Measurements from ENCODE around the gene KCNJ6.

The KCNJ6 gene

DNA sequence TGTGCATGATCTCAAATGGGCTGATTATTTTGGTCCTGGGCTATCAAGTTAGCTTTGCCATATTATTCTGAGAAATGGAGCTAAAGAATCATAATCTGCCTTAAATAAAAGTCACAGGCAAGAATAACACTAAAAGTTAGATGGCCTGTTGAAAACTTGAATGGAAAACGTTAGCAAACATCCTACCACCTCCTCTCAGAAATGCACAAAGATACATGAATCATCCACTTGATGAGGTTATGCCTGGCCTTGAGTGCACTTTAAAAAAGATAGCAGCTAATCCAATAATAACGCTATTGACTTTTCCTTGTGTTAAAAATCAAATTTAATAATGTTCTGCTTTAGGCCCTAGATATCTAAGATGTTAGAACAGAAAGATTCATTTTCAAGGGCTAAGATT, 108.0 kb downstream of the KCNJ6 start:
- DNase-seq: no peak

DNA sequence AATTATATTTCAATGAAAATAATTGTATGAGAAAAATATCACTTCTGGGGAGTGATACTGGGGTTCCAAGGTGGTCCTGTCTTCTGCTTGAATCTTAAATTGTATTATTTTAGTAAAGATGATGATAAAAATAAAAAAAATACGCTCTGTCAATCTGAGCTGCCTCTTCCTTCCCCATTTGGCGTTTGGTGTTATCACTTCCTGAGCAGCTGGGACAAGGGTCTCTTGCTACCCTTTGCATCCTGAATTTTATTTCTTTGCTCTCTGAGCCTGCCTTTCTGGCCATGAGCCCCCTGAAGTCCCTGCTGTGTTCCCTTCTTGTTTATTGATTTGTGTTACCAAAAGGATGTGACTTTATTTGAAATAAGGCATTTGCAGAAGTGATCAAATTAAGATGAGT, 111.0 kb downstream of the KCNJ6 start:
- DNase-seq: no peak

DNA sequence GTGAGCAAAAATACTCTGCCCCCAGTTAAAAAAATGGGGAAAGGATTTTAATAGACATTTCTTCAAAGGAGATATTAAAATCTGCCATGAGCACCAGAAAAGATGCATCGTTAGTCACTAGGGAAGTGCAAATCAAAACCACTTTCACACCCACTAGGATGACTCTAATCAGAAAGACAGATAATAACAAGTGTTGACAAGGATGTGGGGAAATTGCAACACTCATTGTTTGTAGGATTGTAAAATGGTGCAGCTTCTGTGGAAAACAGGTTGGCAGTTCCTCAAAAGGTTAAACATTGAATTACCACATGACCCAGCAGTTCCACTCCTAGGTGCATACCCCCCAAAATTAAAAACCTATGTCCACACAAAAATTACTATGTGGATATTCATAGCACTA, 112.3 kb downstream of the KCNJ6 start:
- no peak for DNase-seq

DNA sequence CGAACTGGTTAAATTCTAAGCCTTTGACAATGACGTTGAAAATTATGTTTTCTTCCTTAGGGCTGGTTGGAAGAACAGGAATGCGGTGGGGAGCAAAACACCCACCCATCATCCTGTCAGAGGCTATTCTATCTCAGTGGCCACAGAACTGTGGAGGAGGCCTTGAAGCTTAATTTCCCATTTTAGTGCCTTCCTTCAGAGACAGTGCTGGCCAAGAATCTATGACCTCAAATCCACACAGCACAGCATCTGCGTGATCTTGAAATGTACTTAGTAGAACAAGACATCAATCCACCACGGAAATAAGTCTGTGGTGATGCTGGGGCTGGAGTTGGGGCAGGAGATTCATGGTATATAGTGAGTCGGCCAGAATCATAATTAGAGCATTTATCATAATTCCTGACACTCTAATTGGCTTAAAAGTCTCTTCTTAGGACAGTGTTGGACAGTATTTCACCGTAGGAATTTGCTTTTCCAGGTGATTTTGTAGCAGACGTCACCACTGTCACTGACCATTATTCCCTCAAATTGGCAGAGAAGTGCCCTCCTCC, 113.1 kb downstream of the KCNJ6 start:
- DNase-seq: no peak

DNA sequence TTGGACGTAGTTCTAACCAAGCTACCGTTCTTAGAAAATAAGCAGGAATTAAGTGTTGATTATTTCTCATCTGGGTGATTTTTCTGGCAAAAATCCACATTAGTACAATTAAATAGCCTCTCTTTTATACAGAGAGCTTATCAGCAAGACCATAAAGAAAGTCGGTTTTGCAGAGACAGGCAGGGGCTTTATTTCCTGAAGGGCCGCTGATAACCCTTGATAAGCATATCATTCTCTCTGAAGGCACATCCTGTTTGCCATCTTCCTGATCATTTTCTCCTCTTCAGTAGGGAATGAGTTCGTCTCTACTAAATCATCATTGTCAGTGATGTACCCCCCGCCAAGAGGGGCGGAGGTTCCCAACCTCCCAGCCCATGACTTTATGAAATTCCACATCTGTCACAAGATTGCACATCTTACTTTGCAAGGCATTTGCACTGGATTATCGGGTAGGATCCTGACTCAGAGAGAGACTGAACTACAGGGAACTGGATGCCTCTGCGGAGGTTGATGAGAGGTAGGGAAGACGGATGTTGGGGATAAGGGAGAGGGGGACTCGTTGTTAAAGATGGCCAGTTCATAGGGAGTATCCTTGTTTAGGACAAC, 115.7 kb downstream of the KCNJ6 start:
- no peak for DNase-seq

DNA sequence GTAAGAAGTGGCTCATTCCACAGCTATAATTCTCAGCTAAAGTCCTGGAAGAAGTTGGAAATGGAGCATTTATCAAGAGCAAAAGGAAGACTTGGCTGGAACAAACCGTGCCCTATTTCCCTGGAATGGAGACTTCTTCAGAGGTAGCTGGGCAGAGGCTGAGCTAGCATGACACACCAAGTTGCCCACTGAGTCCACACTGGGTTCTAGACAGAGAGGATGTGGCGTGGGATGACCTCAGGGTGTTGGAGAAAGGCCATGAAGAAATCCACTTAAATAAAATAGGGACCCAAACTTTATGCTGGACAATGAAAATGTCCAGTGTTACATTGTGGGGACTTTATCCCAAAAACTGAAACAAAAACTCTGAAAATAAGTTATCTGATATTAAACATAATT, 116.2 kb downstream of the KCNJ6 start:
- no peak for DNase-seq

DNA sequence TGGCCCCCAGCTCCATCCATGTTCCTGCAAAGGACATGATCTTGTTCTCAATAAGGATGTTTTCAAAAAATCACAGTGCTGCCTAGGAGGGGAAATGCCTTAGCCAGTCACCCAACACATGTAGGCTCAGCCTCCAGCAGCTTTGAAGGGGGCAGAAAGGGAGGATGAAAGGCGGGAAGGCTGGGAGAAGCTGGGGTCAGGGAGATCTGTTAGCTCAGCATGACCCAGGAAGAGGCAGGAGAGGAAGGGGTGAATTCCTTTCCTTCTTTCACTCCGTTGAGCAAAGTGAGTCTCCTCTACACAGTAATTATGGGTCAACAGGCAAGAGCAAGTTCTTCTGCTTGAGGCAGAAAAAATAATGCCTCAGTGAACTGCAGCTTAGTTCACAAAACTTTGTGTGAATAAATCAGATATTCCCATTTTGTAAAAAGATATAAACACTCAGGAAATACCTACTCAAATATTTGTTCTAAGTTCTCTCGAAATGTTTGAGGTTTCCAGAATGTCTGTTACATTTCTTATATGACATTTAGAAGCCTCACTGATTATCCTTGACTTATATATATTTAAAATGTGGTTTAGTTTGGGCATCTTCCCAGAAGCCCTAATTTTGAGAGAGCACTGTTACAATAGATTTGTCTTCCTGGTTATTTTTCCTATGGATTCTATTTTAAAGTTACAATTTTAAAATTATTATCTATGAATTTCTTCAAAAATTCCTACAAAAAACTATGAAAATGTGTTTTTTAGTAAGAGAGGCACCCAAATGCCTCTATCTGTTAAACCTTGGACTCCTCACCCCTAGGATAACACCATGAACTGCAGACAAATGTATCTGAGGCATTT, 116.8 kb downstream of the KCNJ6 start:
- no peak for DNase-seq

DNA sequence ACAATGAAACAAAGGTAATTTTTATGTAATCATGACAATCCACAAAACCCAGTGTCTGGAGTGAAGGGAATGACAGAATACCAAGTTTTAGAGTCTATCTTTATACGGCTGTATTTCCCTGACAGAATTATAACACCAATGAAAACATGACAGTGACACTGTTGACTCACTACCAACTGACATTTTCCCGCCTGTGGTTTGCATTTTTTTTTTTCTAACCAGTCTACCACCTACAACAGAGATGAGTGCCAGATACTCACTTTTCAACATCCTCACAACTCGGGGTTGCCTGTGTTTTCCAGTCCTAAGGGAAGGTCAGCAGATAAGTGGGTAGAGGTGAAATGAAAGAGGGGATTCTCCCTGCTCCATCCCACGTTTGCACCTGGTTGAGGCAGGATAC, 118.9 kb downstream of the KCNJ6 start:
- no peak for DNase-seq

DNA sequence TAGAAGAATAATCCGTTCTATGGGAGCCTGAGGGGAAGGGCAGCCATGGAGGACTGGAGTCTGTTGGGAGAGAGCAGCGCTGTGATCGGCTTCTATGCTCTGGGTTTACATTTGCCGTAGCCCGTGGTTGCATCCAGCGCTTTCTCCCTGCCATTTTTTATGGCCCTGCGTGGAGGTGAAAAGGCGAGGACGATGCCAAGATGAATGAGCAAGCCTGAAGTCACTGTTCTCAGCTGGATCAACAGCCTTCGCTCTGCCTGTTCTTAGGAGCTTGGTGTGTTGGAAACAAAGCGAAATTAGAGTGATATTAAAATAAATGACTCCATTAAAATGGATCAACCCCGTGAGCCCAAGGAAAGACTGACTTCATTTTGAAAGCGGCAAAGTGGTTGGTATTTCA, 120.2 kb downstream of the KCNJ6 start:
- no peak for DNase-seq

DNA sequence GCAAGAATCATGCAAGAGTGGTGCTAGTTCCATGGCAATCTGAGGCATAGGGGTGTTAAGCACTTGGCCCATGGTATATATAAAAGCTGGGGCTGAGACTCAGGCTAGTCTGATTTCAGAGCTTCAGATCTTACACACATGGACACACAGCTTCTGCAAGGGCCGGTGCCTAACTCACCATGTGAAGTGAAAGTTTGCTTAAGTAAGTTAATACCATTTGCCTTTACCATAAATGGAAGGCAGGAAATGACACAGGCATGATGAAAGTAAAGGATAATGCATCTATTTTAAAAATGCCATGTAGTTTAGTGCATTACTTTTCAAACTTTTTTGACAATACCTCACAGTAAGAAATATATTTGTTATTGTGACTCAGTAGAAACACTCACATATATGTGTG, 122.6 kb downstream of the KCNJ6 start:
- no peak for DNase-seq

DNA sequence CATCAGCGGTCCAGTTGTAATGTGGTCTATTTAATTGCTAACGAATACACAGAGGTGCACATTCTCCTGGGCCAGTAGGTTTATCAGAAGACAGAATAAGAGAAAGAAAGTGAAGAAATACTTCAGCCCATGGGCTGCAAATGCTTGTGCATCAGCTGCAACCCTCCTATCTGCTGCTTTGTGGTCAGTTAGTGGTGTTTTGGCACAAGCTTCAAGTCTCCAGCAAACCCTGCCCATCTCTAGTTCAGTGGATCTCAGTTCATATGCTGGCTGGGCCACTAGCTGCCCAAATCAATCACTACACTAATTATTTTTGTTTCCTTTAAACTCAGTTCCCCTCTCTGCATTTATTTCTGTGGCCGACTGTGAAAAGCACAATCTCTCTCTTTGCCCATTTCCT, 124.2 kb downstream of the KCNJ6 start:
- no peak for DNase-seq

DNA sequence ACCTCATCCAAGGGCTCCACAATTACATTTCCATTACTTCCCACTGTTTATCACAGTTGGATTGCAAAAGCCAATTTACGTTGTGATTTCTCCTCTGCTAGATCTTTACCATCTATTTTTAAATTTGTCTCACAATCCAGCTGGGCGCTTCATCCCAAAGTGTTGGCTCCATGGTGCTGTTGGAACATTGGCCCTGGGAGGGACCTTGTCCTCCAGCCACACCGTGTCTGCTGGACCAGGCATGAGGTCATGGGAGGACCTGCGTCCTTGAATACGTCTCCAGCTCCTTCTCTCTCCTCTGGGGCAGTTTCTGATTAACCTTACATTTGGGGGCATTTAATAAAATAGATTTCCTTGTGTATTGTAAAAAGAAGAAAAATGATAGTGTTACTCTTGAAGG, 125.4 kb downstream of the KCNJ6 start:
- DNase-seq: no peak

DNA sequence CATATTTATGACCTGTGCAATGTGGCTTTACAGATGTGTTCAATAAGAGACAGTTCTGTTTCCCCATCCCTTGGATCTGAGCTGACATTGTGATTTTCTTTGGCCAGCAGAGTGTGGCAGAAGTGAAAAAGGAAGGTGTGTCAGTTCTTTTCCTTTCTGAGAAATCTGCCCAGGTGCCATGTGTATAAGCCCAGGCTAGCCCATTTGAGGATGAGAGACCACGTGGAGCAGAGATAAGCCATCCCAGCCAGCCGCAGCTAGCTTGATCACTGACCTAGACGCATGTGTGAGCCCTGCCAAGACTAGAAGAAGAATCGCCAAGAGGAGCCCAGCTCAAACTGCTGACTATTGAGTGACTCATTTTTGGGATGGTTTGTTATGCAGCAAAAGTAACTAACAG, 127.8 kb downstream of the KCNJ6 start:
- no peak for DNase-seq

DNA sequence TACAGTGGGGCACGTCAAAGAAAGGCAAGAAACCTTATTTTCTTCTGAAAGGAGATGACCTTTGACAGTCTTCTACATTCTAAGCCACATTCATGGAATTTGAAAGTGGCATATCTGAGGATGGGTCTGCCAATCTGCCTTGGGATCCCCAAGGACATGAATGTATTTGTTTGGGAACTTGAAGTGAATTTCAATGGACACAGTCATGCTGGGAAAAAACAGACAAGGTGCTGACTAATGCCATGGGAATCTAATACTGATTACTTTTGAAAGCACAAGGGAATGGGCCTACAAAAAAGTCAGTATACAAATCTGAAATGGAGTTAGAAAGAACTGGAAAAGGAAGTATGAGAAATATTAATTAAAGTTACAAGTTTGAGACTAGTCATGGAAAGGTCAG, 128.8 kb downstream of the KCNJ6 start:
- DNase-seq: no peak

DNA sequence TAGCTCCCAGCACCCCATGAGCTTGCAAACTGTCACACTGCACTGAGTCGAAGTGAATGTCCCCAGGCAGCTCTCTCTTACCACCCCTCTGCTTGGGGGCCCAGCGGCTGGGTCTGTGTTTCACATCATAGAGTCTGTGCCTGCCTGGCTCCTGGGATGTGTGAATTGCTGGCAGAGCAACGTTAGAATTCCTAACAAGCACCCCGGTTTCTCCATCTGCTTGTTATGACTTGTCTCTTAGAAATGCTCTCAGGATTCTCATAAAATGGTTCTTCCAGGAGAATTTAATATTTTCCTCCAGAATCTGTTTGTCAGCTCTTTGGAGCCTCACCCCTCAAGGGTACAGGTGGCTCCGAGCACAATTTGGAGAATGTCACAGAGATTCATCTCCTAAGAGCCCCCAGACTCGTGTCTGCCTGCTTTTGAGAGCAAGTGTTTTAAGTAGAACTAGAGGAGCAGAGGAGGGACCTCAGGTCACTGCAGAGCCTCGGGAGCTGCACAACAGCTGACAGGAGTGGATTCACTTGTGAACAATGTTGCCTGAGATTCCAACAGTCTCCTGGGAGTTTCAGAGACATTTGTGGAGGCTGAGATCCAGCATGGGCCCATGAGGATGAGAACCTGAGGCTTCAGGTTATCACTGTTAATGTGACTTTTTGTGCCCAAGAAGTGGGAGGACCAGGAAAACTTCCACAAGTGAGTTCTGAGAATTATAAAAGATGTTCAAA, 131.5 kb downstream of the KCNJ6 start:
- no peak for DNase-seq

DNA sequence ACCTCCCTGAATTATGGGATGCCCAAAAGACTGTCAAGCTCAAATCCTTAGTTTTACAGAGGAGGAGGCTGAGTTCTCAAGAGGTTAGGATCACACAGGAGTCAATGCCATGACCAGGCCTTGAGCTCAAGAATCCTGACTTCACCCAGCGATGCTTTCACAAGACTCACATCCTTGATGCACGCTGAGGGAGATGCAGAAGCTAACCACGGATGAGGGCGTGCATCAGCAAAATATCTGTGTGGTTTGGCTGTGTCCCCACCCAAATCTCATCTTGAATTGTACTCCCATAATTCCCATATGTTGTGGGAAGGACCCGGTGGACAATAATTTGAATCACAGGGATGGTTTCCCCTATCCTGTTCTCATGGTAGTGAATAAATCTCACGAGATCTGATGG, 133.2 kb downstream of the KCNJ6 start:
- DNase-seq: no peak

DNA sequence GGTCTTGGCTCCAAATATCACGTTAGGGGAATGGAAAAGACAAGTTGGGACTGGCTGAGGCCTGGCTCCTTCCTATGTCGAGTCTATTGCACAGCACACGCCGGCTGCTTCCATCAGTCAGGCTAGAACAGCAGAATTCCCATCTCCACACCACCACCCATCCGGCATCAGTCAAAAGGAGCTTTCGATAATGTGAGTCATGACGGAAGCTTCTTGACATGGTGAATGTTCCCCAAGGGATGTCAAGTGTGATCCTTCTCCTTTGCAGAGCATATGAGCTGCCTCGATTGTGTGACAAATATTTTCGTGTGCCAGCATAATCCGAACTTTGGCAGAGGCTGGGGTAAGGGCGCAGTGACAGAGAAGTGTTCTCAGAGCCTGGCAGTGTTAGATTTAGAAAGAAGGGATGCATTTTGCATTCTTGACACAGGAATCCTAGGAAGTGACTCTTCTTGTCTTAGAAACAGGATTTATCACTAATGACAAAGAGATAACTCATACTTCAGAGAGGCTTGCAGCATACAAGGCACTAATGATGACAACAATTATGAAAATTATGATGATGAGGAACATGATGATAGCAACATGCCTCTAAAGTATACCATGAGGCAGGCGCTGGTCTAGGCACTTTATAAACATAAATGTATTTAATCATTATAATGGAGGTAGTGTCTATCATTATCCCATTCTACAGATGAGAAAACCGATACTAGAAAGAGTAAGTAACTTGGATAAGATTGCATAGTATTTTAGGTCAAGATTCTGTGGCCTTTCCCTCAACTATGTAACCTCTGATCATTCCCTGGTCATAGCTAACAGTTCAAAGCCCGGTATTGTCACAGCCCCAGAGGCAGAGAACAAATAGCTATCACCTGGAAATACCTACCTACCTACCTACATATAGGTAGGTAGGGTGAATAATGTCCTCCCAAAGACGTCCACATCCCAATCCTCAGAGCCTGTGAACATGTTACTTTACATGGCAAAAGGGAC, 135.0 kb downstream of the KCNJ6 start:
- no peak for DNase-seq

DNA sequence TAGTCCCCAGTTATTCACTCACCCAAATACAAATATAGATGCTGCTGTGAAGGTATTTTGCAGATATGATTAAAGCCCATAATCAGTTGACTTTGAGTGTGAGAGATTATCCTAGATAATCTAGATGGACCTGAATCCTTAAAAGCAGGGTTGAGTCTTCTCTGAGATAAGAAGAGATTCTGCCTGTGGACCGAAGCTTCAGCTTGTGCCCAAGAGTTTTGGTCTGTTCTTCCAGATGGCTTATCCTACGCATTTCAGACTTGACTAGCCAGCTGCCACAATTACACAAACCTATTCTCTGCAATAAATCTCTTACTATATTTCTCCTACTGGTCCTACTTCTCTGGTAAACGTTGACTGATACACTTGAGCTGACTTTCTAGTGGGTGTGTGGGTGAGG, 145.1 kb downstream of the KCNJ6 start:
- no peak for DNase-seq

DNA sequence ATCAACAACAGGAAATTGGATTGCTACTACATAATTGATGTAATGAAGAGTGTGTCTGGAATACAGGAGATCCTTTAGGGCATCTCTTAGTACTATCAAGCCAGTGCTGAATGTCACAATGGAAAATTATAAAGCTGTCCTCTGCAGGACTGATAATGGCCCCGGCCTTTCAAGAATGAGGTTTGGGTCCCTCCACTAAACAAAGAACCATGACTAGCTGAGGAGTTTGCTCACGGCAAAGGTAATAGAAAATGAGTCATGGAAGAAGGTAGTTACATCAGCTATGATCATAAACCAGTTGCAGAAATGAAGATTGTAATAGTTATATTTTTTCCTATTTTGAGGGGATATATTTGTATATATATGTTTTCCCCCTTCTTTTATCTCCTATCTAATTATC, 145.8 kb downstream of the KCNJ6 start:
- DNase-seq: no peak

DNA sequence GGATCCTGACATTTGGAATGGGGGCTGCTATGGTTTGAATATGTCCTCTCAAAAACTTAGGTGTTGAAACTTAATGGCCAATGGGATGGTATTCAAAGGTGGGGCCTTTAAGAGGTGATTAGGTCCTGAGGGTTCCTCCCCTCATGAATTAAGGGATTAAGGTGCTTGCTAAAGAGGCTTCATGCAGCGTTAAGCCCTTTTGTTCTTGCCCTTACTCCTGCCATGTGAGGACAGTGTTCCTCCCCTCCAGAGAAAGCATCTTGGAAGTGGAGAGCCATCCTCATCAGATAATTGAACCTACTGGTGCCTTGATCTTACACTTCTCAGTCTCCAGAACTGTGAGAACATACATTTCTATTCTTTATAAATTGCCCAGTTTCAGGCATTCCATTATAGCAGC, 146.6 kb downstream of the KCNJ6 start:
- DNase-seq: no peak

DNA sequence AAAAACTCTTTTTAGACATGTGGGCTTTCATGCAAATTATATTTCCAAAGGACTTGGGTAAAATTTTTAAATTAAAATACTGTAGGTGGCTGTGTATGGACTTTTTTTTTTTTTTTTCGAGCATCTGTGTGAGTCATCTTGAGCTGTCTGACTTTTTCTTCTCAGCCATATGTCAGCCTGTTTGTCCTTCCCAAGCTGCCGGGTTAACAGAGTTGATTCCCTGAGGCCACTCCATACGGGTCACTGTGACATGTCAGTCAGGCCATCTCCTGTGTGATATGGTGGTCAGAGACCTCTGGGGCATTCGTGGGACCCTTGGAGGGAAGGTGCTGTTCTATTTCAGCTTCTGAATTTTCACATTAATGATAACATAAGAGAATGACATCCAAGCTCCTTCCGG, 148.3 kb downstream of the KCNJ6 start:
- DNase-seq: no peak

DNA sequence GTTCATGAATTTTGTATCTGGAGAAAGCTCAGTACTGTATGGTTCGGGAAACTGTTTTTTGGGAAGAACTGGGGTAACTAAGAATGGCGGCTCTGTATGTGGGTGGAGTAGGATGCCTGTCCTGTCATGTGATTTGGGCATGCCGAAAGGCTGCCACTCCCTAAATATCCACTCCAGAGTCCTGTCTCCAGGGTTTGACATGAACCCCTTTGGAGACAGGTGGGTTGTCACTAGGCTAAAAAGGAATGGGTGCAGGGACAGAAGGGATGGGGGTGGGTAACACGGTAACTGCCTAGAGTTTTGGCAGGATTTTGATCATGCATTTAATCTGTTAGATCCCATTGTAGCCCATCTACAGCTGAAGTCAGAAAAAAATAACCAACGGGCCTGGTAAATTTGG, 150.1 kb downstream of the KCNJ6 start:
- DNase-seq: no peak

Measured in NCI-H774 (cell line).